HG03521 (cell line): ENCODE results near the gene TMEM222.
"Not testable (repeated sequence)": the region's sequence is repeated elsewhere in the genome, so short reads cannot be mapped to it uniquely, and the experiment has no call there.

Experiments used
- ATAC-seq: cut with Tn5 transposase; IDR thresholded peaks from one replicate; pipeline ENCODE4 v1.9.1; 2021; ENCODE audit warnings: mild to moderate bottlenecking, moderate library complexity; ENCODE audit not compliant: unreplicated experiment

Gene TMEM222, protein sequence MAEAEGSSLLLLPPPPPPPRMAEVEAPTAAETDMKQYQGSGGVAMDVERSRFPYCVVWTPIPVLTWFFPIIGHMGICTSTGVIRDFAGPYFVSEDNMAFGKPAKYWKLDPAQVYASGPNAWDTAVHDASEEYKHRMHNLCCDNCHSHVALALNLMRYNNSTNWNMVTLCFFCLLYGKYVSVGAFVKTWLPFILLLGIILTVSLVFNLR

GRCh38 chr1:27321813-27322568 is at the start of gene TMEM222:
Gene TMEM222, plus strand, starts transcription at chr1:27322163. Its CDS starts 35 bp downstream, at chr1:27322198.
- peak; percentile 96 for ATAC-seq

DNA sequence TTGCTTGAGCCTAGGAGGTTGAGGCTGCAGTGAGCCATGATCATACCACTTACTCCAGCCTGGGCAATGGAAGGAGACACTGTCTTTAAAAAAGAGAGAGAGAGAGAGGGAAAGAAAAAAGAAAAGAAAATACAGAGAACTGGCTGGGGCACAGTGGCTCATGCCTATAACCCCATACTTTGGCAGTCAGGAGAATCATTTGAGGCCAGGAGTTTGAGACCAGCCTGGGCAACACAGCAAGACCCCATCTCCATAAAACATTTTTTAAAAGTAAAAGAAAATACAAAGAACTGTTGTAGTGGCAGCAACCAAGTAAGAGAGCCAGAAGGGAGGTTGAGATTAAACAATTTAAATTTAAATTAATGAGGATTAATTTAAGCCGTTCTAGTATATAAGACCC is 47.8 kb upstream of the TMEM222 start:
- ATAC-seq: no peak

DNA sequence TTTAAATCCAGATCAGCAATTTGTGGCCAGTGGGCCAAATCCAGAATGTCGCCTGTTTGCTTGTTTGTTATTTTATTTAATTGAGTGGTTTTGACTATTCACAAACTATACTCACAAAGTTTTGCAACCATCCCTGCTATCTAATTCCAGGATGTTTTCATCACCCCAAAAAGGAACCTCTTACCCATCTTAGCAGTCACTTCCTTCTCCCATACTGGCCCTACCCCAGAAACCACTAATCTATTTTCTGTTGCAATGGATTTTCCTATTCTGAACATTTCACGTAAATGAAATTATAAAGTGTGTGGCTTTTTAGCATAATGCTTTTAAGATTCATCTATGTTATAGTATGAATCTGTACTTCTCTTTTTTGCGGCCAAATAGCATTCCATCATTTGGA is 46.3 kb upstream of the TMEM222 start:
- ATAC-seq: no peak

GRCh38 chr1:27284425-27285273 is 37.3 kb upstream of the TMEM222 start:
- ATAC-seq: no peak

DNA sequence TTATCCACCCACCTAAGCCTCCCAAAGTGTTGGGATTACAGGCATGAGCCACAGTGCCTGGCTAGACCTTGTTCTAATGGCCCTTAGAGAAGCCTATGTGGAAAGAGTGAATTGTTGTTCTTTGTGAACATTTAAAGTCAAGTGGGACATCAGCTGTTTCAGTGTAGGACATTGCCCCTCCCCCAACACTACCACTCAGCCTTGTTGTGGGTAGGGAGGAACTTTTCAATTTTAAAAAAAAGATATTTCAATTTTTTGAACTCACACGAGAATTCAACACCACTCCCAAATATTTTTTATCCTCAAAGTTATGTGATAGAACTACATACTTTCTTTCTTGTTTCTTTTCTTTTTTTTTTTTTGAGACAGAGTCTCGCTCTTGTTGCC is 36.7 kb upstream of the TMEM222 start:
- no peak for ATAC-seq

GRCh38 chr1:27285821-27286220 is 36.1 kb upstream of the TMEM222 start:
- not testable (repeated sequence) for ATAC-seq

- ATAC-seq: not testable (repeated sequence)
Observed at GRCh38 chr1:27289125-27289524, 32.8 kb upstream of the TMEM222 start.

- ATAC-seq: no peak
Observed at GRCh38 chr1:27290581-27290980, 31.4 kb upstream of the TMEM222 start.

DNA sequence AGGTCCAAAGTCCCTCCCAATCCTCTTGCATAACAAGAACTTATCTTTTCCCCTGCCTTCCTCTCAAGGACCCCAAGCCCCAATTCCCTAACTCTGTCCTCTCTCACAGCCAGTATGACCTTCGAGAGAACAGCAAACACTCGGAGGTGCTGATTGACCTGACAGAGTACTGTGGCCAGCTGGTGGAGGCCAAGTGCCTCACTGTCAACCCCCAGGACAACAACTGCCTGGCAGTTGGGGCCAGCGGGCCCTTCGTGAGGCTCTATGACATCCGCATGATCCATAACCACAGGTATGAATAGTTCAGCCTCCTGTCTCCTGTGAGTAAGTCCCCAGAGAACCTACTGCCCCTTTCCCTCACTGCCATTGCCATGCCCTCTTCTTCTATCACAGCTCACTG is 29.9 kb upstream of the TMEM222 start:
- no peak for ATAC-seq

GRCh38 chr1:27293915-27294314 is 28.0 kb upstream of the TMEM222 start:
- no peak for ATAC-seq

DNA sequence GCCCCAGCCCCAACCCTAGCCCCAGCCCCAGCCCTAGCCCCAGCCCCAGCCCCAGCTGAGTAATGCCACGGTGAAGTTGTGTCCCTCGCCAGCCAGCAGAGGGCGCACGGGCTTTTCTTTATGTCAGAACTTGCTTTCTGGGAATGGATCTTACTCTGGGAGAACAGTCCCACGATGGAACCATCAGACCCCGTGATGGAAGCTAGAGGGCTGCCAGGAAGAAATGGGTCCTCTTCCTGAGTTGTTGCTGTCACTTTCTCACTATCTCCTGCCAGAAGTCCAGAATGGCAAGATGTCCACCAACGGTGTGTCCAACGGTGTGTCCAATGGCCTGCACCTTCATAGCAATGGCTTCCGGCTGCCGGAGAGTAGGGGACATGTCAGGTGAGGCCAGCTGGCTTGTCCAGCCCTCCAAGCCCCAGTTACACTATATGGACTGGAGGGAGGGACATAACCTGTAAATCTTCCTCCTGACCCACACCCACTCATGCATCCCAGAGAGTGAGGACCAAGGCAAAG is 25.1 kb upstream of the TMEM222 start:
- ATAC-seq: no peak

- no peak for ATAC-seq
Observed at GRCh38 chr1:27297903-27298302, 24.1 kb upstream of the TMEM222 start.

DNA sequence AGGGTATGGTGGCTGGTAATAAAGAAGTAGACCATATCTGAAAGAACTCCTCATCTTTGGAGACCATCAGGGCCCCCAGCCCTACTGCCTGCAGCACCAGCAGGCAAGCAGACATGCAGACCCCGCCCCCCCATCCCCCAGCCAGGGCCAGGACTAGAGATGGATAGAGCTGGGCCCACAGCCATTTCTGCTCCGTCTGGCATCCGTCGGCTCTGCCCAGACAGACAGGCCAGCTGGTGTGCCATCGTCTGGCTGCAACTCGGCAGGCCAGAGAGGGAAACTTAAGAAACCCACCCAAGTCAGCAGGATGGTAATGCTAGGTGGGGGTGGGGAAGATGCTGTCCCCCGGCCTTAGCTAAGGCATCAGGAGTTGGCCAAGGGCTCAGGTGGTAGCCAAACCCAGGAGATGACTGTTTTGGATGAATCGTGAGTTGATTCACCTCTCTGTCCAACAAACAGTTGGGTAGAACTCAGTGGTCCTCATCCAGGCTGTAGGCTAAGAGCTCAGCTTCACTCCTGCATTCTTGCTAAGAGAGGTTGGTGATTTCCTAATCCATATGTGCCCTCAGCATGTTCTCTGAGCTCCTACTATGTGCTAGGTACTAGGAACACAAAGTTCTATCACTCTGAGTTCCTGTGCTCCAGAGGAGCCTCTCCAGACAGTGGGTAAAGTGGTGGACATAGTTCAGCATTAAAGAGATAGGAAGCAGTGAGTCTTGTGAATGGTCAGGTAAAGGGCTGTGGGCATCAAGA is 23.2 kb upstream of the TMEM222 start:
- ATAC-seq: no peak

DNA sequence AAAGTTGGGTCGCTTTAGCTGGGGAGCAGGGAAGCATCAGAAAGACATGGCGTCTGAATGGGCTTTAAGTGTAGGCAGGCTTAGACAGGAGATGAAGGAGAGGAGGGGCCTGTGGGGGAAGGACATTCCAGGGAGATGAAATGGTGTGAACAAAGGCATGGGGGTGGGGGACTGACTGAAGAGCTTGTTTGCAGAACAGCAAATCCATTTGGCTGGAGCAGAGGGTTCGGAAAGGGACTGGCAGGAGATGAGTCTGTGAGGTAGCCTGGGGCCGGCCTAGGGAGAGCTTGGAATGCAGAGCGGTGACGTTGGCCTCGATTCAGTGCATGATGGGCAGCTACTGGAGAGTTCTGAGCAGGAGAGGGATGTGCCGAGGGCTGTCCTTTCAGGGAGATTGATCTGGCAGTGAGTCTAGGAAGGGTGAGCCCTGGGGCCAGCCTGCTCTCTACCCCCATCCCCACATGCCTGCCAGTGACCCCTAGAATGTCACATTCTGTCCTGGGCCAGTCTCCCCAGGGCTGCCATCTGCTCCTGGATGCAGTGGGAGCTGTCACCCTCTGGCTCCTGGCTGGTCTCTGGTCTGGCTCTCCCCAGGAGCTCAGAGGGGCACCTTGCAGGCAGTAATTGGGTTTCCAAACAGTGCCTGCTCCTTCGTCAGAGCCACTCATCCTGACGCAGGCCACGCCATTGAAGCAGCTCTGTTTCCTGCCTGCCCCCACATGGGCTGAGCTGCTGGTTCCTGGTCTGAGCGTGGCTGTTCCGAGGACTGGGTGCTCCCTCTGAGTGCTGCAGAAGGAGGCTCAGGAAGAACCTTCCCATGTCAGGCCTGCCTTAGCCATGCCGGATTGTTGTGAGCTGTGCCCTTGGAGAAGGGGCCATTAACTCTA is 22.3 kb upstream of the TMEM222 start:
- ATAC-seq: no peak

- ATAC-seq: no peak
Observed at GRCh38 chr1:27300341-27301051, 21.5 kb upstream of the TMEM222 start.

GRCh38 chr1:27301052-27301422 is 20.9 kb upstream of the TMEM222 start:
- no peak for ATAC-seq

DNA sequence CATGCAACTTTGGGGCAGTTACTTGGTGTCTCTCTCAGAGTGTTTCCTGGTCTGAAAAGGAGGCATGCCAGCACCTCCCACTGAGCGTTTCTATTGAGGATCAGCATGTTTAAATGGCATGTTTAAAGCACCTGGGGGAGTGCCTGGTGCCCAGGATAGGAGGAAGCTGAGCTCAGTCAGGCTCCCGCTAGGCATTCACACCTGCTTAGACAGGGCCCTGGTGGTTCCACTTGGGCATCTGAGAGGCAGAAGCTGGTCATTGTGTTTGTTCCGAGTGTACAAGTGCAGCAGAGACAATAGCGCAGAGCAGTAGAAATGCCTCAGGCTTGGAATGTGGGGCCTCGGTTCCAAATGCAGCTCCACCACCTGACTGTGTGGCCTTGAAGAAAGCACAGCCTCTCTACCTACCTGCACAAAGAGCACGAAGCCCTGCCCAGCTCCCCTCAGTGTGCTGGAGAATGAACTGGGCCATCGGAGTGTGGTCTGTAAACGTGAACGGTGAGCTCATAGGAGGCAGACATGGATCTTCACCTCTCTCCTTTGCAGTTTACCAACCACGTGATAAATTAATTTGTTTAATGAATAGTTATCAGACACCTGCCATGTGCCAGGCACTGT is 20.3 kb upstream of the TMEM222 start:
- no peak for ATAC-seq

- ATAC-seq: no peak
Observed at GRCh38 chr1:27302612-27303011, 19.4 kb upstream of the TMEM222 start.

DNA sequence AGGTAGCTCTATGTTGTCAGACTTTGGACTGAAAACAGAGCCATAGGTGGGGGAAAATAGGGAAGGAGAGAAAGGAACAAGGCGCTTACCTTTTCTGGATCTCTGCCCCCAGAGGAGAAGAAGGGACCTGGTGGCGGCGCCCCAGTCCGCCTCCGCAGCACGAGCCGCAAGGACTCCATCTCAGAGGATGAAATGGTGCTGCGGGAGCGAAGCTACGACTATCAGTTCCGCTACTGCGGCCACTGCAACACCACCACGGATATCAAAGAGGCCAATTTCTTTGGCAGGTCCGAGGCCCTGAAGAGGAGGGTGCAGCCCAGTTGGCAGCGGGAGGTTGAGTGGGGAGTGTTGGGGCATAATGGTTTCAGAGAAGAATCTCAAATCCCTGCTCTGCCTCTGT is 18.5 kb upstream of the TMEM222 start:
- no peak for ATAC-seq
